Right forelimb (tissue), 1 donor: ENCODE data around the gene KCNQ5.

Experiments used
- DNase-seq: peaks from one replicate; pipeline ENCODE4 v3.0.0-alpha.2; 2018

KCNQ5 gene

DNA sequence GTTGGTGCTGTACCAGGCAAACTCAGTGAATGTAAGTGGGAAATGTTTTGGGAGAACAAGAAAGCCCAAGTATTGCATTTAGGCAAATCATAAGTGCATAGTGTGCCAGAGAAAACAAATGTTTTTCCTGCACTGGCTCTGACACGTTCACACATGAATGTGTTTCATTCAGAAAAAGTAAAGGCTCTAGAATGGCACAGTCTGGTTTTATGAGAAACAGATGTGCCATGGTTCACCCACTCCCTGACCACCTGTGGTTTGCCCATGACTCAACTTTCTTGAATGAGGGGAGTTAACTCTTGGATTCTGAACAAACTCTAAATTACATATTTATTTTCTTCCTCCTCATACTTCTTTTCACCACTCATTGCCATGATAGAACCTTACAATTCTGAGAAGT lies 126.9 kb downstream of the KCNQ5 start:
- DNase-seq: no peak

DNA sequence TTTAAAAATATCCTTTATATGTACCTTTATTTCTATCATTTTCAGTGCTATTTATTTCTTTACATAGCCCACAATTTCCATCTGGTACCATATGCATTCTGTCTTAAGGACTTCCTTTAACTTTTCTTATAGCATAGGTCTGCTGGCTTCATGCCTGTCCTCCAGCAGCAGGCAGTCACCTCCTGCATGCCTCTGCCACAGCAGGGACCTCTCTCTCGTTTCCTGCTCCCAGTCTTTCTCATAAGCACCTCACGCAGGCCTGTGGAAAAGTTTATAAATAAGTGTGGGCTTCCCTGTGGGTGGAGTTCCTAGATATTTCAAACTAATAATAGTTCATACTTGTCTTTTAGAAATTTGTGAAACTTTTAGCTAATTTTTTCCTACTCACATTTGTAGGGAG lies 133.9 kb downstream of the KCNQ5 start:
- no peak for DNase-seq

DNA sequence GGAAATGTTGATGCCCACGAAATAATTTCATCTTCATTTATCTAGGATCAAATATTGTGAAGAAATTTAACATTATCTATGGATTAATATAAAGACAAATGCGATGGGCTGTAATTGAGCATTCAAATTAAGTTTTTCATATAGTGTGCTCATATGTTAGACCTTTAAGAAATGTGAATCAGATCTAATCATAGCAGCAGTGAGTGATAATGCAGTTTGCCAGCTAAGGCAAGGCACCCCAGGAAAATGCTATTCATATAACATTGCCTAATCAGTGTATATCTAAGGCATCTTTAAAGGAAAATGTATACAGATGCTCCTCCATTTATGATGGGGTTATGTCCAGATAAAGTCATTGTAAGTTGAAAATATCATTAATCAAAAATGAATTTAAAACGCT lies 135.2 kb downstream of the KCNQ5 start:
- no peak for DNase-seq

DNA sequence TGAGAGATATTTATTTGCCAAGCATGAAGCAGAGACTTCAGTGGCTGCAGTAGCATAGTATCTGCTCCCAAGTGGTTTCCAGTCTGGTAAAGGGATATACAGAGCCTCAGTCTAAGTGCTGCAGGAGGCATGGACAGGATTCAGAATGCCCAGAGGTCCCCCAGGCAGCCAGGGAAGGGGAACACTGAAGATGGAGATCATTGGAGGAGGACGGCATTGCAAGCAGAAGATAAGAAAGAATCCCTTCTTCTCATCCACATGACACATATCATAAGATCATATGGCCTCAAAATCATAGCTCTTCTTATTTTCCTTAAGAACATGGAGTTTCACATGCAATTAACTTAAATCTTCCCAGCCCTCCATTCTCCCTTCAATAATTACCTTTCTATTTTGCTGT lies 136.1 kb downstream of the KCNQ5 start:
- DNase-seq: no peak

DNA sequence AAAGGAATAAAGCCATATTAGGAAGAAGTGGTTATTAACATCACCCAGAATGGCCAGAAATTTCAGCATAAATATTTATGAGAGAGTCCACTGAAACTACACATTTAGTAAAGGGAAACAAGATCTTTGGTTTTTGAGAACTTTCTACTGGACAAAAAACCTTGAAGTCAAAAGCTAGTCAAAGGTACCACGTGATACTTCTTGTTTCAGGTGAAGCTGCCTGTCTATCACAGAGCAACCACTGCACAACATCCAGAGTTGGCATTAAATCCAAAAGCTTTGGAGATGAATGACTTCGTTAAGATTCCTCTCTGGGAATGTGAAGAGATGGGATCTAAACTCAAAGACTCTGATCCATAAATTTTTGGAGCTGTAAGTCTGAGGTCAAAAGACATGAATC lies 137.0 kb downstream of the KCNQ5 start:
- no peak for DNase-seq

DNA sequence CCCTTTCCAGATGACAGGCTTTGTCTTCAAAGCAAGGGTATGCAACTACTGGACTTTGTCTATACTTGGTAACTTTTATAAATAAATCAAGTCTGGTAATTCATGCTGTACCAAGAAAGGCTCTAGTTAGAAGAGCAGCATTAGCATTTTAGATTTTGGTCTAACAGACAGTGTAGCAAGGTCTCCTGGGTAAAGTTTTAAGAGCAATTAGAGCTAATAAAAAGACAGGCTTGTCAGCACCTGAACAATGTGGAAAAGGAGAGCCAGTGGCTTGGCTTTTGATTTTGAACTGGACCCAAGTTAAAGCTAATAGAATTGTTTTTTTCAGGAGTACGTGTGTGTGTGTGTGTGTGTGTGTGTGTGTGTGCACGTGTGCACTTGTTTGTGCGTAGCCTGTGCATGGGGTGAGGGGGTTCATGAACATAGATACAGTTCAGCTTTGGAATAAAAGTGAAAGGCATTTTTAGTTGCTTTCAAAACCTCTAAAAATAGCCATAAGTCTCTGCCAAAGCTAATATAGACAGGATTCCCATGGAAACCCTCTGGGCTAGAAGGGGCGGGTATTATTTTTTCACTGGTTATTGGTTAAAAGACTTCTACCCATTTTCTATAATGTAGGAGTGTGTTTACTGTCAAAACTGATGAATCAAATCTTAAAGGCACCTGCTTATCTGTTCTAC lies 138.4 kb downstream of the KCNQ5 start:
- no peak for DNase-seq

DNA sequence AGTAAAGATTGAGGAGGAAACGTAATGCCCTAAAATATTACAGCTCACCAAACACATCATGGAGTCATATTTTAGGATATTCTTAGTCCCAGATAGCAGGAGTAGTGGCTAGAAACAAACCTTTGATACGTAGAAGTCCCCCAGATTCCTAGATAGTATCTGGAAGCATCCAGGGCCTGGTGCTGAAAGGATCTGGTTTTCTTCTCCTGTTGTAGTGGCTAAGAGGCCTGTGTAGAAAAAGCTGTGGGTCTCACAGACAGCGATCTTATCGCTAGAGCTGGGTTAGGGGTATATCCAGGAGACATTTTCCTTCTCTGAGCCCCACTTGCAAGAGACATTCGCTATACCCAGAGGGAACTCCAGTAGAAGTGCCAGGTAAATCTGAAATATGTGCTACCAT lies 139.9 kb downstream of the KCNQ5 start:
- no peak for DNase-seq

DNA sequence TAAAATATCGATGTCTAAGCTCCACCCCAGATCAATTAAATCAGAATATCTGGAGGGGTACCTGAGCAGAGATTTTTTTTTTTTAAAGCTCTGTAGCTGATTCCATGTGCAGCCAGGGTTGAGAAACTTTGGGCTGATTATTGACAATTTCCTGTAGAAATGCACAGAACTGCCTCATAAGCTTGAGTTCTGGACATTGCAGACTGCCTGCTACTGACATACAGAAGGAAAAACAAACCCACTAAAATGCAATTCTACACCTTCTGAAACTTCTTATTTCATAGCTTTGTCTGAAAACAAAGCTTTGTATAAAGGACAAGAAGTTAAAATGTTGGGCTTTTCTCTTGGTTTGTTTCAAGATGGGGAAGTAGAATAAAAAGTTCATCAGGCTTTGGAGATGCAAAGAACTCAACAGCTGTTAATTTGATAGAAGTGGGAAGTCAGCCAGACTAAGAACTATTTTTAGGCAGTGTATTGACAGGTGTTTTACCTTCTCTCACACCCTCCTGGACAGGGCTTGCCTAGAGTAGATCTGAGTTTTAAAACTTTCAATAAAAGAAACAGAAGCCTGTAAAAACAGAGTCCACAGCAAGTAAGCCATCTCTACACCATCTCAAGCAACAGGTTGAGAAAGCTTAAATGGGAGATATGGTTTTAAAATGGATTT lies 147.7 kb downstream of the KCNQ5 start:
- no peak for DNase-seq

DNA sequence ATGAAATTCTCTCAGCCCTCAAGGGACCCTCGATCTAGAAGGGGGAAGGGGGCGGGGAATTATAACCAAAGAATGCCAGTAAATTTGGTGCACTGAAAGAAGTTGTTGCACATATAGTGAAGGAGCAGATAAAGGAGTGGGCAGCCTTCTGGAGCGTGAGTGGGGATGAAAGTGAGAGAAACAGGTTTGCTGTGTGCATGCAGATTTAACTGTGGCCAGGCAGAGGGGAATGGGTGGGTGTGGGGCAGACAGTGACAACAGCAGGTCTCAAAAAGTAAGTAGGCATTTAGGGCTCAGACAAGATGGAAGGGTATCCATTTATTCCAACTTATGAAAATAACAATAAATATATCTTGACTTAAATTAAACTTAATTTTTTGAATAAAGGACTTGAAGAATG lies 149.1 kb downstream of the KCNQ5 start:
- DNase-seq: no peak

DNA sequence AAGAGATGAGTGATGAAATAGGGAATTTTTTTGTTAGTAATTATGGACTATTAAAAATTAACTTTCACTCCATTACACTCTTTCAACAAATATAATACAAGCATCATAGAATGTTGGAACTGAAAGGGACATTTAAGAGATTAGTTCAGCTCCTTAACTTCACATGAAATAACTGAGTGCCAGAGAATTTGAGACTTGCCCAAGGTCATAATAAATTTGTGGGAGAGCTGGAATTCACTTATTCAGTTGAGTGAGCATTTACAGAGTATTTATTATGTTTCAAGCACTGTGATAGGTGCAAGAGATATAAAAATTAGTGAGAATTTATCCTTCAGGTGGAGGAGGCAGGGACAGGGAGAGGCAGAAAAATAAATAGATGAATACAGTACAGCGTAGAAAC lies 154.6 kb downstream of the KCNQ5 start:
- no peak for DNase-seq

DNA sequence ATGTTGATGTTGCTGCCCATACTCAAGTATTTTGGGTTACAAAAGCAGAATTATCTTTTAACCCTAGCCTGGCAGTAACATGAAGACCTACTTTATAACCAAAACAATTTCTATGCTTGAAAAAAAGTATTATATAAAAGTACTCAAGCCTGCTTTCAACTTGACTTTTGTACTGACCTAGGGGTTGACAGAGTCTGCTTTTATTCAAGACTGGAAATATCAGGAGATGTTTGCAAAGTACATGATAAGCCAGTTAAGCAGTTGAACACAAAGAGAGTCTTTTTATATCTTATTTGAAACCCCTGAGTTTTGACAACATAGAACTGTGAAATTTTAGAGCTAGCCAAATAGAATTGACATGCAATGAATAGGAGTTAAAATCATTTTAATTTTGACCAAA lies 159.8 kb downstream of the KCNQ5 start:
- no peak for DNase-seq

DNA sequence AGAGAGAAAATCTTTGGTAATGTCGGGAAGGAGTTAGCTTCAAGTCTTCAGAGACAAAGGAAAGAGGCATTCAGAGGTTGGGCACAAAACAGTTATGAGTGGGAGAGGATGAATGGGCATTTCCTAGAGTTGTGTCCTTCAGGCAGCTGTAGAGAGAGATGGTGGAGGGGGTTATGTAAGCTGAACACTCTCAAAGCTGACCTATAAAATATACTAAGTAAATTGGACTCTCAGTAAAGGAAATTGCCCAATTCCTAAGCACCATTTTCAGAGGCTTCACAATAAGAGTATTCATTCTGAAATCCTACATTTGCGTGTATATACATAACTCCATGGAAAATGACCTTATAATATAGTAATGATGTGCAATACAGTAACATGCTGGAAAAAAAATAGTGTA lies 161.2 kb downstream of the KCNQ5 start:
- no peak for DNase-seq

DNA sequence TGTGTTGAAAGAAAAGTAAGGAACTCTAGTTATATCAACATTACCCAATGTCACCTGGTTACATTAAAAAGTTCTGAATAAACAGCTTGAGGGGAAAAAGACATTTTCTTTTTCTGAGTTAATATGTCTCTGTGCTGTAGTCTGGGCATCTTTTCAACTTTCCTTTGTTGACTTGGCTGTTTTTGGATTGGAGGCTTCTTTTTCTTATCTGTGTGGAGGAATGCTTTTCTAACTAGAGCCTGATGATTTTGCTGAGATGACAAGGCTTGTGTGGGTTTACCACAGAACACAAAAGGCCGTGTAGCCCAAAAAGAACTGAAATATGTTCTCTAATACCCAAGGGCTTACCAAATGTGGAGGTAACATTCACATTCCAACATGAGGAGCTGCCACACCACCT lies 161.8 kb downstream of the KCNQ5 start:
- DNase-seq: no peak

DNA sequence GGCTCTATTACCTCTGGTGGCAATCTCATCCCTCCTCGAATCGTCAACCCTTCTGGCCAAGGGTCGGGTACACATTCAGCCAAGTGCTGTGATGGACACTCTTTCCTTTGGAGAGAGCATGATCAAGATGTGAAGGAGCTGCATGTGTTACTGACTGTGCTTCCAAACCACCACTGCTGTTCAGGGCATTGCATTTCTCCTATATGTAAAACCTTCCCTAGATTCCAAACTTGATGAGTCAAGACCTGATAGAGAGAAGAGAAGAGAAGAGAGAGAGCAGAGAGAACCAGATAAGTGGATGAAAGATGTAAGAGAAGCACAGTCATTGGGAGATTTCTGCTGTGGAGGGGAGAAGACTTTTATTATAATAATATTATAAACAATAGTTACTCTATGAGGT lies 162.2 kb downstream of the KCNQ5 start:
- DNase-seq: no peak

DNA sequence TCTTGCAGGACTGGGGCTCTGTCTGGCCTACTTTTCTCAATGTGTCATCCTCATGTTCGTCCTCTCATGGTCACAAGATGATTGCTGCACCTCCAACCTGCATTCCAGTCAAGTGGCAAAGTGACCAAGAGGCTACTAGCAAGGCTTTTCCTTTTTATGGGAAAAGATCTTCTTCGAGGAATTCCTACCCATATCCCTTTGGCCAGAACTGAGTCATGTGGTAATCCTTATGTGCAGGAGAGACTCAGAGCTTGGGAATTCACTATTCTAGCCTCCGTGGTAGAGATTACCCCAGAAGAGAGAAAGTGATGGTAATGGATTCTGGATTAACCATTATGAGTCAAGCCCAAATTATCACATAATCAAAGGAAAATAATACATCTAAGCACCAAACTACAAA lies 162.7 kb downstream of the KCNQ5 start:
- no peak for DNase-seq

DNA sequence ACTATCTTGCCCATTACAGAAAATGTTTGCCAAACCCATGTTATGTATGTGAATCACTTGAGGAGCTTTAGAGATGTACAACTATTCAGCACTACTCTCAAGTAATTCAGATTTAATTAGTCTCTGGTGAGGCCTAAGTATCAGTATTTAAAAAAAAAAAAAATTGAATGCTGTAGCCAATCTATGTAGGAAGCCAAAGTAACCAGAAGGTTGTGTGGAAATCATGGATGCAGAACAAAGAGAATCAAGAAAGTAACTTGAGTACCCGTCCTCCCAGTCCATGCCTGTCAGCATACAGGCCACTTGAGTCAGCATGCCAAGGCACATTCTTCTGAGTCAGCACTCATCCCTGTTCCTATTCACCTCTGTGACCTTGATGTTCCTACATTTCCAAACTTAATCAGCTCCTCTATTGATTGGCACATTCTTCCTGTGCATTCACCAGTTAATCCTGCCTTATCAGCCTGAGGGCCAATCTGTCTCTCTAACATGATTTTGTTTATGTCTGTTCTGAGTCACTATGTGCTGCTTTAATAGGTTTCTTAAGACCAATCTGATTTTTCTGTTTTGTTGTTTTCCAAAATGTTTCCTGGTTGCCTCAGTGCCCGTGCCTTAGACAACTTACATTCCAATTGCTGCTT lies 165.6 kb downstream of the KCNQ5 start:
- DNase-seq: no peak

DNA sequence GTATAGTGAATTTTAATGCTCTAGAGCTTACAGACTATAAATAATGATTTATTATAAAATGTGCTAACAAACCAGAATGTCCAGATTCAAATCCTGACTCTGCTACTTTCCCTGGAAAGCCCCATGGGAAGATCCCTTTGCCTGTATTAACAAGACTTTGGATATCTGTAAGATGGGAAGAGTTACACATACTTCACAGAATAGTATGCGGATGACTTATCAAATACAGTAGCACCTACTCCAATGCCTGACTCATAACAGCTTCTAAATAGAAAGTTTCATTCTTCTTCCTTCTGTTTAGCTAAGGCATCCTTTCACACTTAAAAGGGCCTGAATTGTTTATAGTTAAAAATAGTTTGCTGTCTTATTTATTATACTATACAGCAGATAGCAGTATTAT lies 166.3 kb downstream of the KCNQ5 start:
- no peak for DNase-seq

DNA sequence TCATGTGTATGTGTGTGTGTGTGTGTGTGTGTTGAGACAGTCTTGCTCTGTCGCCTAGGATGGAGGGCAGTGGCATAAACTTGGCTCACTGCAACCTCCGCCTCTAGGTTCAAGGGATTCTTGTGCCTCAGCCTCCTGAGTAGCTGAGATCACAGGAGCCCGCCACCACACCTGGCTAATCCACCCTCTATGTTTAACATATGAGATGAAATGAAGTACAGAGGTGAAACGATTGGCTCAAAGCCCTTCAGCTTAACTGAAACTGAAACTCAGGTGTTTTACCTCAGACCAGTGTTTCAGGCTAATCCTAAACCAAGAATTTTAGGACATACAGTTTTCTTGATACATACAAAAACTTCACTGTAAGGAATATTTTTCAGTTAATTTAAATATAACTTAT lies 167.3 kb downstream of the KCNQ5 start:
- DNase-seq: no peak

DNA sequence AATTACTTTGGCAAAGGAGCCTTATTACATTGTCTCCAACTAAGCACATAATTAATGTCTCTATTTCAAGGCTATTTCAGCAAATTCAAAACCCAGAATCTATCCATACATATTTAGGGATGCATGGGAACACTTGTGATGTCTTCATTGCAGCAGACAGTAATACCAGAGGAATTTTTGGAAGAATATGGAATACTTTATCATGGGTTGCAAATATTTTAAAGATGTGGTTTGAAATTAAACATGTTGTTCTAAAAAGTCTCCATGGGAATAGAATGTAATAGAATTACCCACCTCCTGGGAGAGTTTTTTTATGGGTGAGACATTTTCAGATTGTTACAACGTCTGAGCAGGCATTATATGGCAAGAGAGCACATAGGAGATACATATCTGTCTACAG lies 170.8 kb downstream of the KCNQ5 start:
- no peak for DNase-seq

DNA sequence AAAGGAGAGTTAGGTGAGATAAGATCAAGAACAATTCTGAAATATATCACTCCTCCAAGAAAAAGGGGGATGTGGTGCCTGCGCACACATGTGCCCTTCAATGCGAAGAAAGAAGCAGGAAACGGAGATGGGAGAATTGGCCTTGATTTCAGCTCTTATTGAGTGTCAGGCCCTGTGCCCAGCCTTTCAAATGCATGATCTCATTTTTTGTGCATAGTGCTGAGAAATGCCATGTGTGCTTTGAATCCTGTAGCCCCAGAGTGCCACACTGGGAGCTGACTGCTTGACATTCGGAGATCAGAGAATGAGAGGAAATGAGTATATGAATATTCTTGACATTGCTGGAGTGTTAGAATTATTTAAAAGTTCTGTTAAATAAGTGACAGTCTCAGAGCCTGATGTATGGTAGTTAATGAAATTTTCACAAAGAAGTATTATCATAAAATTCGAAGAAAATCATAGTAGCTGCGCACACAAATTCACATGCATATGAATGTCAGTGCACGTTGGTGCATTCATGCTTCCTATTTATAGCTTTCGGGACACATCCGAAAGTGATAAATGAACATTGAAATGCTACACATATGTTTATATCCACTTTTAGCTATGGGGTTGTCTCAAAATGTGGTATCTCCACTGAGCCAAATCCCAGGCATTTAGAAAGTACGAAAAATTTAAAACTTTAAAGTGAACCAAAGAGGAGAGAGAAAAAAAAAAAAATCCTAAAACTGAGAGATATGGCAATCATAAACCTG lies 172.0 kb downstream of the KCNQ5 start:
- no peak for DNase-seq

DNA sequence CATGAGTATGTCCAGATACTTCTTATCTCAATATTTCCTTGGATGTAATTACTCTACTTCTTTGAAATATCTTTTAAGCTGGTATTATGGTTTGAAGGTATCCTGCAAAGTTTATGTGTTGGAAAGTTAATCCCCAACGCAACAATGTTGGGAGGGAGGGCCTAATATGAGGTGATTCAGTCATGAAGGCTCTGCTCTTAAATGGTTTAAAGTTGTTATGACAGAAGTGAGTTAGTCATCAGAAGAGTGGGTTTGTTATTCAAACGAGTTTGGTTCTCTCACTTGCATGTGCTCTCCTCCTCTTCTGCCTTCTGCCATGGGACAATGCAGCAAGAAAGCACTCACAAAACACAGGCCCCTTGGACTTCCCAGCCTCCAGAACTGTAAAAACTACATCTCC lies 176.3 kb downstream of the KCNQ5 start:
- no peak for DNase-seq

DNA sequence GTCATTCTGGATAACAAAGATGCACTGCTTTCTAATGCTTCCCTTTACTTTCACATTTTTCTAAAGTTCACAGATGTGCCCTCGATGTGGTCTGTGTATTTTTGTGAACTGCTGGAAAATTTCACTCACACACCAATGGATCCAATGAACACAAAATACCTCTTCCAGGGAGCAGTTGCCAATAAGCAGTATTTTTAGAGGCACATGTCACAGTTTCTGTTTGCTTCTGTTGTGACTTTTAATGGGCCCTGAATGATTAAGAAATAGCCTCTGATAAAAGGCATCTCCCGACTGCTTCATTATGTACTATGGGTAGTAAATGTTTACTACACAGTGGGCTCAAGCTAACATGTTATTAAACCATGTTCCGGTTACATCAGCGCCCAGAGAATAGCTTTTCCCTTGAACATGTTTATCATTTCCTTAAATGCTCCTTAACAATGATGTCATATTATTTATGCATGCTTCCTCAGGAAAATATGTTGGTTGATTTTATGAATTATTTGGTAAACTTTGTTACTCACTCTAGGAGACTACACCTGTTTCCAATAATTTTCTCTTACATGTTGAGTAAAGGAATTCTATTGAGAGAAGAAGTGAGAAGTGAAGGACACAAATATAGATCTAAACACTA lies 188.0 kb downstream of the KCNQ5 start:
- DNase-seq: no peak

DNA sequence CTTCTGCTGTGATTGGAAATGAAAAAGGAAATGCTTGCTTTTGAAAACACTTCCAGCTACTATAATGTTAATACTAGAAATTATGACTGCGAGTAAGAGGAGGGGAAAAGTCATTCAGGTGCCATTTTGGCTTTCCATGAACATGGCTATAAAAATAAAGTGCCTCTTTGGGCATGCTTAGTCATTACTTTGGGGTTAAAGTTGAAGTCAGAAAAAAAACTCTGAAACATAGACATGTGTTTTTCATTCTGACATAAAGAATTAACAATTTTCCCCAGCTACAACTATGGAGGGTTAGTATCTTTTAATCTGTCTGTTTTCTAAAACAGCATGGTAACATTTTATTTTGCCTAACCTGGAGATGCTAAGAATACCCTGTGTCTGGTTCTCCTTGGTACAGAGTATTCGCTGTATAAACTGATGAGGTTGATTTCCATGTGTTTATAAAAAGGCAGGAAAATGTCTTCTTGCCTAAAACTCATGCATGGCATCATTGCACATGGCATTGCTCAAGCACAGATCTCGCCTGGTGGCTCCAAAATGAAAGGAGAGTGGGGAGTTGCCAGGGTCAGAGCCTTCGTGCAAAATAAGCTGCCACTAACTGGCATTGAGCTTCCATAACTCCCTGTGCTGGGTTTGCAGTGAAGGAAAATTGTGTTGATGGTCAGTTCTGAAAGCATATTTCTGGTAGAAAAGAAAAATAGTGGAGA lies 188.9 kb downstream of the KCNQ5 start:
- no peak for DNase-seq
